LHCN-M2 (cell line): Measurements from ENCODE around the gene LARP1. TPM values are rescaled to one million over a fixed set of nuclear protein-coding genes. Genes with fewer than 3 reads are reported as not detected.
"Not testable (repeated sequence)": the region's sequence is repeated elsewhere in the genome, so short reads cannot be mapped to it uniquely, and the experiment has no call there.

Experiments used
- DNase-seq: peaks from one replicate; pipeline ENCODE4 v3.0.0-alpha.2; 2012; ENCODE audit warnings: low read depth
- total RNA-seq: library from RNA; depleted of rRNA; stranded (reverse); fragments of >200 nt; gene quantifications from 2 replicates; pipeline ENCODE4 v1.2.3, GENCODE V29; 2014

LARP1 gene
- total RNA-seq, 1 experiment from 2014 or later: 95.2 TPM

DNA sequence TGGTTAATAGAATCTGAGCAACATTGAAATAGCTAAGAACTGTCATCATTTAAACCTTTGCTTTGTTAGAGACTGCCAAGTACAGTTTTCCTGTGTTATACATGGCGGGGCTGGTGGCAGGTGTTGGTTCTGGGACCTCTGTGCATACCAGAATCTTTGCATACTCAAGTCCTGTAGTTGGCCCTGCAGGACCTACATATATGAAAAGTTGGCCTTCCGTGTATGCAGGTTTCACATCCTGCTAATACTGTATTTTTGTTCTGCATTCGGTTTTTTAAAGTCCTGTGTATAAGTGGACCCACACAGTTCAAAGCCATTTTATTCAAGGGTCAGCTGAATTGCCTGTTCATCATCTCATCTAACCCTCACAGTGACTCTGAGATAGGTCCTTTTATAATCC is 36.4 kb downstream of the LARP1 start:
- DNase-seq: no peak

DNA sequence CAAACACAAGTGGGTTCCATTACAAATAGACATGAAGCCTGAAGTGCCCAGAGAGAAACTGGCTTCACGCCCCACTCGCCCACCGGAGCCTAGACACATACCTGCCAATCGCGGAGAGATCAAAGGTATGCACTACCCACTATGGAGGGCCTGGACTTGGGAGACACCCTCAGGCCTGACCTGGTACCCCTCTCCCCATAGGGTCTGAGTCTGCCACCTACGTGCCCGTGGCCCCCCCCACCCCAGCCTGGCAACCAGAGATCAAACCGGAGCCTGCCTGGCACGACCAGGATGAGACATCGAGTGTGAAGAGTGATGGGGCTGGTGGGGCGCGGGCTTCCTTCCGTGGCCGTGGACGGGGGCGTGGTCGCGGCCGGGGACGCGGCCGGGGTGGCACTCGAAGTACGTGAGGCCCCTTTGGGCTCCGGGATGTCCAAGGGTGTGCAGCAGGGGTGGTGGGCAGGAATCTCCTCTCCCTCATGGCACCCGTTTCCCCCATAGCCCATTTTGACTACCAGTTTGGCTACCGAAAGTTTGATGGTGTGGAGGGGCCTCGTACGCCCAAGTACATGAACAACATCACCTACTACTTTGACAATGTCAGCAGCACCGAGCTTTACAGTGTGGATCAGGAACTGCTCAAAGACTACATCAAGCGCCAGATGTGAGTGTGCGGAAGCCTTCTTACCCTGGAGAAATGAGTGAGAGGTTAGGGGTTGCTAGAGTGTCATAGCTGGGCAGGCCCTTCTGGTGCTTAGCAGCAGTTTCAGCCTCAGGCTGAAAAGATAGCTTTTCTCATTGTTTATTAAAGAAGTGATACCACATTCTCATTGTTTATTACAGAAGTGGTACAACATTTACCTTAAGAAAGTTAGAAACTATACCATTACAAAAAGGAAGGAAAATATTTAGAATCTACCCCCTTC is 38.7 kb downstream of the LARP1 start:
- DNase-seq: no peak

DNA sequence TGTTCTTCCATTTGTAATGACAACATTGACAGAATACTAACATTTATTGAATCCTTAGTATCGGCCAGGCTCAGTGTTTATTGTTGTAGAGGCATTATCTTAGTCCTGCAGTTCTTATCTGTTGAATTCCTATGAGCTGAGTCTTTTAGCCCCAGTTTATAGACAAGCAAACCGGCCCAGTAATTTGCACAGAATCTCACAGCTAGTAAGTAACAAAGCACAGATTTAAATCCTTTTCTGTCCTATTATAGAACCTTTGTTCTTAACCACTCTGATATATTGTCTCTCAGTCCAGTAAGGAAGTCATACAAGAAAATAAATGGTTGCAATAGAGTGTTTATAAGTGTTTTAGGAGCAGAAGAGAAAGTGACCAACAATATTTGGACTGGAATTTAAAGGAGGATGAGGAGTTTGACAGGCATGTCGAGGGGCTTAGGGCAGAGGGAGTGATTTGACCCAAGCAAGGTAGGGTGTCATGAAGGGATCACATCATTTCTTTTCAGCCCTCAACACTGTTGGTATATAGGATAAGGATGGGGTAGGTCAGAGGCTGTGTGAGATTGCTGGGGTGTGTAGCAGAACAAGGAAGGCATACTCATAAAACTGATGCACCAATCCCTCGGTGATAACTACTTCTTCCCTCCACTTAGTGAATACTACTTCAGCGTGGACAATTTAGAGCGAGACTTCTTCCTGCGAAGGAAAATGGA is 39.5 kb downstream of the LARP1 start:
- DNase-seq: no peak

DNA sequence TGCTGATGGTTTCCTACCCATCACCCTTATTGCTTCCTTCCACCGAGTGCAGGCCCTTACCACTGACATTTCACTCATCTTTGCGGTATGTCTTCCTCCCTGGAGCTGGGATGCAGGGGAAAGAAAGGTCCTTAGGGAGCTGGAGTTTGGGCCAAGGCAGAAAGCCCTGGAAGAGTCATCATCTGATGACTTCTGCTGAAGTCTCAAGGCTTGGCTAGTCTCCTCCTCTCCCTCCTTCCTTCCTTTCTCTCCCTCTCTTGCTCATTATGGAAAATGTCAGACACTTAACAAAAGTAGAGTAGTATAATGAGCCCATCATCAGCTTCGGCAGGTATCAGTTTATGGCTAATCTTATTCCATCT is 40.0 kb downstream of the LARP1 start:
- DNase-seq: no peak

DNA sequence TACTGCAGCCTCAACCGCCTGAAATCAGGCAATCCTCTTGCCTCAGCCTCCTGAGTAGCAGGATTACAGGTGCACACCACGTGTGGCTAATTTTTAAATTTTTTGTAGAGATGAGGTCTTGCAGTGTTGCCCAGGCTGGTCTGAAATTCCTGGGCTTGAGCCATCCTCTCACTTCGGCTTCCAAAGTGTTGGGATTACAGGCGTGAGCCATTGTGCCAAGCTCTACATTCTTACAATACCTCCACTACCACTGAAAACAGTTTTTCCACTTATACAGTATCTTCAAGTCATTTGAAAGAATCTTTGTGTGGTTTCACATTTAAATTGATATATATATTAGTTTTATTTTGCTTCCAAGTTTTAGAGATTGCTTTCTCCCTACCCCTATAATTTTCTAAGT is 42.6 kb downstream of the LARP1 start:
- DNase-seq: no peak

DNA sequence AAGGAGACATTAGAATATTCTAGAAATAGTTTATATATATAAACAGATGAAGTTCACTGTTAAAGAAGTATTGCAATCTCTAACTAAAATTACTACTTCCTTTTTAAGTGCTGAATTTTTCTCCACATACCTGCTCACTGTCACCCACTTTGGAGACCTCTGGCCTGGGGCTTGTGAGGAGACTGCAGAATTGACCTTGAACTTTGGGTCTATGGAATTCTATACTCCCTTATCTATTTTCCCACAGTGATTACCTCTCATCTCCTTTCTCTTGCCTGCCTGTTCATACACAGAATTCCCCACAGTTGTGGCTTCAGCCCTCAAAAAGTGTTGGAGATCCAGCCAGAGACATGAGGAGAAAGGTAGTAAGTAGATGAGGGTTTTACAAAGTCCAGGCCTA is 45.4 kb downstream of the LARP1 start:
- DNase-seq: no peak

DNA sequence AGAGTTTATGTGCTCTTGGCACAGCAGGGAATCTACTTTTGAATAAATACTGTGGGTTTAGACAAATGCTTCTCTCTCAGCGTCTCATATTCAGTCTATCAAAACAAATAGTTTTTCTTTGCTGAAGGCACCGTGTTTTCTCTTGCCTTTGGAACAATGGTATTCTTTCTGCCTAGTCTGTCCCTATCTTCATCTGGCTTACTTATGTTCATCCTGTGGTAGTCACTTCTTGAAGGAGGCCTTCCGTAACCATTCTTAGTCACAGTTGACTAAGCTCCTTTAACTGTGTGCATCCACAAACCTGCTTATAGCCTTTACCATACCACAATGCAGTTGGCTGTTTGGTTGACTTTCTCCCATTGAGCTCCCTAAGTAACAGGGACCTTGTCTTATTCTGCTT is 45.9 kb downstream of the LARP1 start:
- DNase-seq: peak; percentile 17

DNA sequence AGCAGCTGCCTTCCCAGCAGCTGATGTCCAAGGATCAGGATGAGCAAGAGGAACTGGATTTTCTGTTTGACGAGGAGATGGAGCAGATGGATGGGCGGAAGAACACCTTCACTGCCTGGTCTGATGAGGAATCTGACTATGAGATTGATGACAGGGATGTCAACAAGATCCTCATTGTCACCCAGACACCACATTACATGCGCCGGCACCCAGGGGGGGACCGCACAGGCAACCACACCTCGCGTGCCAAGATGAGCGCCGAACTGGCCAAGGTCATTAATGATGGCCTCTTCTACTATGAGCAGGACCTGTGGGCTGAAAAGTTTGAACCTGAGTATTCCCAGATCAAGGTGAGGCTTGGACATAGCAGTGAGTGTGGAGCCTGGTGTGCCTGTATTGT is 46.9 kb downstream of the LARP1 start:
- no peak for DNase-seq

DNA sequence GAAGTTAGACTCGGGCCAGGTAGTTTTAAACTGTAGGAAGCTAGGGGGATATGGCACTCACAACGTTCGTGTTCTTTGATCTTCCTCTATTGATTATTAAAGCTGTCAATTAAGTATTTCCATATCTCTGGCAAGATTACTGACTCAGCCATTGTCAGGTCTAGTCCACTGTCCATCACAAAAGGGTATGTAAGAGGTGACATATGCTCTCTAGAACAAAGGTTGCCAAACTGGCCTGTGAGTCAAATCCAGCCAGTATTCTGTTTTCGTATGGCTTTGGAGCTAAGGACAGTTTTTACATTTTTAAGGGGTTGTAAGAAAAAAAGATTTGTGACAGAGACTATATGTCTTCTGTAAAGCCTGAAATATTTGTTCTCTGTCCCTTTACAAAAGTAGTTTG is 51.0 kb downstream of the LARP1 start:
- DNase-seq: no peak

DNA sequence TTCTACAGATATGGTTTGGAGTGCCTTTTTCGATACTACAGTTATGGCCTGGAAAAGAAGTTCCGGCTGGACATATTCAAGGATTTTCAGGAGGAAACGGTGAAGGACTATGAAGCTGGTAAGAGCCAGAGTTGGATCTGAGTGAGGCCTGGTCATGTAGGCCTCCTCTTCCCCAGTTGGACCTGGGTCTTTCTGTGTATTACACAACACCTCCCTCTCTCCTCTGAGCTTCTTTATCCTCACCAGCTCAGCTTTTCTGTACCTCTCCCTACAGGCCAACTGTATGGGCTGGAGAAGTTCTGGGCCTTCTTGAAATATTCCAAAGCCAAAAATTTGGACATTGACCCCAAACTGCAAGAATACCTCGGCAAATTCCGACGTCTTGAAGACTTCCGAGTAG is 56.1 kb downstream of the LARP1 start:
- DNase-seq: no peak

DNA sequence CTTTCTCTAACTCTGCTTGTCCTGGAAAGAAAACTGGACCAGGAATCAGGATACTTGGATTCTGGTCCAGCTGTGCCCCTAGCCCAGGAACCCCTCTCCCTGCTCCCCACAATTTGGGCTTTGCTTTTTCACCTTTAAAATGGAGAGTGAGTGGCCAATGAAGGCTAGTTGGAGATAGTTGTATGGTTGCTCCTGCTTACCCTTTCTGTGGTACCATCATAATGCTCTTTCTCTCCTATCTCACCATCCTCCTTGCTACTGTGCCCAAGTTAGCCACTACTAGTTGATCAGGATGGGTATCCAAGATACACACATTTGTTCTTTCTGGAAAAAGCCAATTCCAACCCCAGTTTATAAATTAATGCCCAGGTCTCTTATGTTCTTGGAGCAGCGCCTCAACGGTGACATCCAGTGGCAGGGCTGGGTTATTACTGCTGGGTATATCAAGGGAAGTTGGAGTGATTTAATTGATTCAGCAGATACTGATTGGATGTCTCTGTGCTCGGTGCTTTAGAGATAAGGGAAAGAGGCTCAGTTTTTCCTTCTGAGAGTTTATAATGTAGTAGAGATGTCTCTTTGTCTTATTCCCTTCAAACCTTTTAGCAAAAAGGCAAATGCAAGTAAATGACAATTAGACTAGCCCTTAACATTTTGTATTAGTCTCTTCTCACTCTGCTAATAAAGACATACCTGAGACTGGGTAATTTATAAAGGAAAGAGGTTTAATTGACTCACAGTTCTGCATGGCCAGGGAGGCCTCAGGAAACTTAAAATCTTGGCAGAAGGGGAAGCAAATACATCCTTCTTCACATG is 56.7 kb downstream of the LARP1 start:
- DNase-seq: peak; percentile 61

DNA sequence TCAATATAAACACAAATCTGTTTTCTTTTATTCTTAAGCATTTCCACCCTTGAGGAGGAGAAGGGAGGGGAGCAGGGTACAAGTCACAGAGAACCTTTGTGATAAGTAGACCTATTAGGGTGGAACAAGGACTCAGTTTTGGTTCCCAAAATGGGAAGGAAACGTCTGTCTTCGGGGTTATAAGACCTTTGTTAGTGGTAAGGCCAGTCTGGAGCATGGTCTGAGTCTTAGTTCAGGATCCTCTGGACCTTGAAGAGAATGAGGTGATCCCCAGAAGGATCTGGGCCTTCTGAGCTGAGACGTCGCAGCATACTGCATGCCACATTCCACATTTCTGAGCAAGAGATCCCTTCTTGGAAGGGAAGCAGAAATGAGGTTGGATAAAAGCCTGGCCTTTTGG is 58.0 kb downstream of the LARP1 start:
- DNase-seq: no peak

DNA sequence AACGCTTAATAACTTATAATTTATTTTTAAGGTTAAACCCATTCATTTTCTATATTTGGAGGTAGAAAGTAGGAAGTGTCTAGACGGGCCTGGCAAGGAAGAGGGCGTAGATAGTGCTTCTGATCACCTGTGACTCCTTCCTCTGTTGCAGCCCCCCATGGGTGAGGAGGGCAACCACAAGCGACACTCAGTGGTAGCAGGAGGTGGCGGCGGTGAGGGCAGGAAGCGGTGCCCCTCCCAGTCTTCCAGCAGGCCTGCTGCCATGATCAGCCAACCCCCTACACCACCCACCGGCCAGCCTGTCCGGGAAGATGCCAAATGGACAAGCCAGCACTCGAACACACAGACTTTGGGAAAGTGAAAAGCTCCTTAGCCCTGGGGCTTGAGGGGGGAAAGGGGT is 58.6 kb downstream of the LARP1 start:
- no peak for DNase-seq

DNA sequence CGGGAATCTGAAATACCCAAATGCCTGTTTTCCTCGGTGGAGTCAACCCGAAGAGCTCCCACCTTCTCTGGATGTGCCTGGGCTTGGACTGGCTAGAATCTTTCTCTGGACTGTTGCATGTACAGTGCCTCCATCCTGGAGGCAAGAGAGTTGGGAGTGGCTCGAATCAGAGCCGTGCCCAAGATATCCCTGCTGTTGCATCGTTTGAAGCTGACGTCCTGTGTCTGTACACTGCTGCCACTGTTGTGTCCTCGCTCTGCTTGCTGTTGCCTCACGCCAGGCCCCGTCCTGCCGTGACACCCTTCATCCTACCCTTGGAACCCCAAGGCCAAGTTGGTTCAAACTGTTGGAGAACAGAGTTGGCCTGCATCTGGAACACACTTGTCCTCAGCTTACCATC is 59.8 kb downstream of the LARP1 start:
- DNase-seq: no peak

DNA sequence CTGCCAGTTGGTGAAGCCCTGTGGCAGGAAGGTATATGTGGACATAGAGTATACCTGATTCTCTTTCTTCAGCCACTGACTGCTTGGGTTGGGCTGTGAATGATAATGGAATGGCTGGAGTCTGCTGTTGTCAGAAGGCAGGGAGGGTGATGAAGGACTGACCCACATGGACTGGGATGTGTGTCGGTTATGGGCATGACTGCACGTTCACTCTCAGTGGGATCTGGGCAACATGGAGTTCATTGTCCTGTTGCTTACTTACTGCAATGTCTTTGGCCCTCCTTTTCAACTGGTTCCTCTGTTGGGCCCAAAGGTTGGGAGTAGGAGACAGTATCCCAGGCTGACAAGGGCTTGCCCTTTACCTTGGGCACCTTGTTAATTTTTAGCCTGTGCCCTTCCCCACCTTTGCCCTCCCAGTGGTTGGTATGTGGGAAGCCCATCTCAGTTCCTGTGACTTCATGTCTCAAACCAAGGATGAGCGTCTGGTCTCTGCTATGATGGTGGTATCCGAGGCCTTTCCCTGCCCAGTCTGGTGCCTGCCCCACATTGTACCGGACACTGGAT is 60.6 kb downstream of the LARP1 start:
- DNase-seq: no peak

DNA sequence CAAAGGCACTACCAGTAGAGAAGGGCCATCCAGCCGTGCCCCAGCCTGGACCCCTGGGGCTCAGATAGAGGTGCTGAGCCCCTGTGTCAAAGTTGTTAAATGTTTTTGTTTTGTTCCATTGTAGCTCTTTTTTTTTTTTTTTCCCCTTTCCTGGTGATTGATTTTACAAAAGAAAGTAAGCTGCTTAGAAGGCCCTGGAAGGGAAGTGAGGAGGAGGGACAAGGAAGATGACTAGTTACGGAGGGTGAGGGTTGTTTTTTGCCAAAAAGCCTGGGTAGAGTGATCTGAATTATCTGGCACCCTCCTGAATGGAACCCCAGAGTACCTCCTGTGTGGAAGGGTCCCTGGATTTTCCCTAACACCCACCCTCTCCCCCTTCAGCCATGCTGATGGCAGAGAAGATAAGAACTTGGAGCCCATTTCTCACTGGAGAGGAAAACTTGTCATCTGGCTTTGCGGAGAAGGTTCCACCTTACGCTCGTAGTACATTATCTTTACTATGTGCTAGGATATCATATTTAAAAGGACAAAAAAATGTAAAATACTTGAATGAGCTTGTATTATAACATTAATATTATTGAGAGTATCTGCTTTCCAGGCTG is 61.8 kb downstream of the LARP1 start:
- DNase-seq: no peak

DNA sequence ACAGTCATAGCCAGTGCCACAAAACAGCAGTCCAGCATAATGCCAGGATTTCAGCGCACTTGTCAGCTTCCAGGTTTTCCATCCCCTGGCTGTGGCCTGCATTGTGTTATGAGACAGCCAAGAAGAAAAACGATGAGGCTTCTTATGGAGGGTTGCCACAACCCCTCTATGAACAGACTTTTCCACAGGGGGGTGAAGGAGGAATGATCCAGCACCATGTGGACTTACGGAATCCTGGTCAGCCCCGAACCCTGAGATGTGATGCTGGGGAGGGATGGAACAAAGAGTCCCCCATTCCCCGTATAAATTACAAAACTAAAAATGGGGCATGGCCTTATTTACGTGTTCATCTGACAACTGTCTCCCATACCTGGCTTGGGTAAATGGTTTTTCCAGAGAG is 62.6 kb downstream of the LARP1 start:
- no peak for DNase-seq

DNA sequence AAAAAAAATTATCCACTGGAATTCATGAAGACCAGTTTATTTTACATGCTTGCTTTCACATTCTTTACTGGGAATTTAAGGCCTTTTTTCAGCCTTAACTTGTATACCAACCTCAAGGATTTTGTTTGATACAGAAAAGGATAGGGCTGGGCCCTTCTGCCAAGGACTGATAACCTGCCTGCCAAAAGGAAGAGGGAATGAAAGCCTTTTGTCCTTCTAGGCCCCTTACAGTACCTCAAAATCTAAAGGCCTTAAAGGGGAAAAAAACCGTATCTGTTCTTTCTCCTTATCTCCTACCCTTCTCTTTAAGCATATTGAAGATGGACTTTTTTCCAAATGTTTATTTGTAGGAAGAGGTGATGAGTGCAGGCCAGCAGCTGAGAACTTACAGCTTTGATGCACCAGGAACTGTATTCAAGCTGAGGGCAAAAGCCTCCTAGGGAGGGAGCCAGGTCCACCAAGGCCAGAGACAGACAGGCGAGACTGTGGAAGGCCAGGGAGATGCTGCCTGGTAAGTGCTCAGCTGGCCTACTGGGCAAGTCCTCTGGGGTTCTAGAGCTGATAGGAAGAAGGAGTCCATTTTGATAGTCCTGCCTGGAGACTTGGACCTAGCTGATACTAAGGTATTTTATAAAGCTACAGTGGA is 63.4 kb downstream of the LARP1 start:
- no peak for DNase-seq

DNA sequence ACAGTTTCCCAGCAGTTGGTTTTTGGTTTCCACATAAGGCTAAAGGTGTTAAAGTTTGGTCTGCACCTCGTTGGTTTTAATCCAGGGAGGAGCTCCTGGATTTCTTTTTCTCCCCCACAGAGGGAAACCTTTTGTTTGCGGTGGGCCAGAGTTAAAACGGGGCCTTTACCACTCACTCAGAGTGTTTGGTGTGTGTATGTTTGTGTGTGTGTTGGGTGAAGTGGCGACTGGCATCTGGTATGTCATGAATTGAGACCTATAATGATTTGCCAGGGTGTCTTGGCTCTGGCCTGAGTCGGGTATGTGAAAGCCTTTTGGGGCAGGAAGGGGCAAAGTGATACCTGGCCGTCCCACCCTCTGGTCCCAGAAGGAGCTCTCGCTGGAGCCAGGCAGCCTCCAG is 64.4 kb downstream of the LARP1 start:
- no peak for DNase-seq

DNA sequence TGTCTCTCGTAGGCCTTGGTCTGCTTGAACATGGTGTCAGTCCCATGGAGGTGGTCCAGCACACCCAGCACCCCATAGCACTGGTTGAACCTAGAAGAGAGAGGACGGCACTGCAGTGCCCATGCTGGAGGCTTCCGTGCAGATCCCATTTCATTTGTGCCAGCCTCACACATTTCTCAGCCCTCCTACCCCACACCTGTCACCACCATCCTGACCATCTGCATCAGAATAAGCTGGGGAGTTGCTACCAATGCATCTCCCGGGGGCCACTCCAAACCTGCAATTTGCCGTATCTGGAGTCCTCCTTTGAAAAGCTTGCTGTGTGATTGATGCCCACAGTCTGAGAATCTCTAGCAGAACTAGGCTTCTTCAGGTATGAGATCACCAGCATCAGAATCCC is 65.2 kb downstream of the LARP1 start:
- no peak for DNase-seq

DNA sequence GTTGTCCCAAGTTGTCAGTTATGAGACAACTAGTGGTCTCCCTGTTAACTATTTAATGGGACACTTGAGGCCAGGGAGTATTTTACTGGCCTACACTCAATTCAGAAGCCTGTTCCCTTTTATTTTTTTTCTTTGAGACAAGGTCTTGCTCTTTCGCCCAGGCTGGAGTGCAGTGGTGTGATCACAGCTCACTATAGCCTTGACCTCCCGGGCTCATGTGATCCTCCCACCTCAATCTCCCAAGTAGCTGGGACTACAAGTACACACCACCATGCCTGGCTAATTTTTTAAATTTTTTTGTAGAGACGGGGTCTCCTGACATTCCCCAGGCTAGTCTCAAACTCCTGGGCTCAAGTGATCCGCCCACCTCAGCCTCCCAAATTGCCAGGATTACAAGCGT is 67.7 kb downstream of the LARP1 start:
- not testable (repeated sequence) for DNase-seq
